Smooth muscle cell (in vitro differentiated cells): ENCODE data around the gene PC. TPM values are rescaled to one million over a fixed set of nuclear protein-coding genes. Genes with fewer than 3 reads are reported as not detected.

Experiments used
- DNase-seq: peaks from one replicate; lab custom pipeline; 2025; ENCODE audit not compliant: unreplicated experiment; lab: John Stamatoyannopoulos, UW
- H2AFZ ChIP-seq: fragments of 200-600 bp; sonication (generic); 2 replicates; pipeline ENCODE4 v1.6.0; 2016; ENCODE audit warnings: antibody characterized with exemption, low read depth, mild to moderate bottlenecking
- H3F3A ChIP-seq: fragments of 200-600 bp; sonication (generic); 2 replicates; pipeline ENCODE4 v1.6.0; 2017; ENCODE audit warnings: antibody characterized with exemption, low read depth
- H3K27ac ChIP-seq: fragments of 200-600 bp; sonication (generic); 2 replicates; pipeline ENCODE4 v1.5.1; 2016; ENCODE audit warnings: low read depth, mild to moderate bottlenecking
- H3K27me3 ChIP-seq: fragments of 200-600 bp; sonication (generic); 2 replicates; pipeline ENCODE4 v1.6.1; 2016; ENCODE audit warnings: low read depth, mild to moderate bottlenecking
- H3K36me3 ChIP-seq: fragments of 200-600 bp; sonication (generic); 2 replicates; pipeline ENCODE4 v1.5.1; 2016; ENCODE audit warnings: low read depth
- H3K4me1 ChIP-seq: fragments of 200-600 bp; sonication (generic); 2 replicates; pipeline ENCODE4 v1.5.1; 2016; ENCODE audit warnings: low read depth
- H3K4me2 ChIP-seq: fragments of 200-600 bp; sonication (generic); 2 replicates; pipeline ENCODE4 v1.6.0; 2016; ENCODE audit warnings: mild to moderate bottlenecking
- H3K4me3 ChIP-seq: fragments of 200-600 bp; sonication (generic); 2 replicates; pipeline ENCODE4 v1.5.1; 2016; ENCODE audit warnings: mild to moderate bottlenecking
- H3K79me2 ChIP-seq: fragments of 200-600 bp; sonication (generic); 2 replicates; pipeline ENCODE4 v1.6.0; 2016; ENCODE audit warnings: low read depth, mild to moderate bottlenecking
- H3K9ac ChIP-seq: fragments of 200-600 bp; sonication (generic); 2 replicates; pipeline ENCODE4 v1.6.0; 2016; ENCODE audit warnings: low read depth
- H3K9me3 ChIP-seq: fragments of 200-600 bp; sonication (generic); replicated peaks from 2 replicates; pipeline ENCODE4 v1.5.1; 2016; ENCODE audit warnings: low read depth
- H4K20me1 ChIP-seq: fragments of 200-600 bp; sonication (generic); 2 replicates; pipeline ENCODE4 v1.6.0; 2016; ENCODE audit warnings: low read depth
- WGBS: methylation state at CpG from one replicate; pipeline ENCODE4 v1.1.7; 2016; ENCODE audit warnings: low lambda C conversion rate; 5-methylcytosine and 5-hydroxymethylcytosine counted together
- polyA plus RNA-seq: library from polyadenylated mRNA; unstranded; fragments of >200 nt; fragmentation: Nextera tagmentation; extraction: Ambion mirVana; gene quantifications from 2 replicates; pipeline ENCODE4 v1.2.1, GENCODE V29; 2016
- total RNA-seq: library from RNA; depleted of rRNA; stranded (reverse); fragments of >200 nt; gene quantifications from 2 replicates; pipeline ENCODE4 v1.2.3, GENCODE V29; 2014
- TF ChIP-seq, protein P1 (sequence below): fragments of 200-600 bp; sonication (generic); IDR thresholded peaks from 2 replicates; pipeline ENCODE4 v1.5.1; 2017; ENCODE audit warnings: borderline replicate concordance, mild to moderate bottlenecking, antibody characterized with exemption; ENCODE audit not compliant: insufficient read depth, poor library complexity, severe bottlenecking

PC gene
- total and polyA plus RNA-seq, 2 experiments from 2014 or later = 11.8 to 36.1 TPM

DNA sequence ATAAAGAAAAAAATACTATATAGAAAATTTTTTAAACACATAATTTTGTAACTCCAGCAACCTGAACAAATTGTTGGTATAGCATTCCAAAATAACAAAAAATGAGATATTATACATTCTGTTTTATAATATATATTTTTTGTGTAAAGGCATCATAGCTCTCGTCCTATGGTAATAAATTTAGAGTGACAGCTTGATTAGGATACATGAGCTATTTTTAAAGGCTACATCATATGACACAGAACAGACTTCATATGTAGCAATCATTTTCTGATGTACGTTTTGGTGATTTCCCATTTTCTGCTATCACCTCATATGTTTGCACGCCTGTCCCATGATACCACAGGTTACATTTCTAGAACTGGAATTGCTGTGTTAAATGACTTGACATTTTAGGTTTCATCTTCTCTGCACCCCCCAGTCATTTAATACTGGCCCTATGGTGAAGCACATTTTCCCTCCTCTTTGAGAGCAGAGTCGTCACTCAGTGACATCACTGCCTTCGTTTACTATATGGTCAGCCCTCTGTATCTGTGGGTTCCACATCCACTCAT, 19.5 kb downstream of the PC start:
- H3K4me2 ChIP-seq = no peak overlapping the region
- WGBS = 87% methylated on average over 5 of the region's 5 CpGs
- no peaks in the 10 kb centered on the region for H3K27me3 ChIP-seq
- H3K9me3 ChIP-seq = no peaks in the 10 kb centered on the region
- H3K36me3 ChIP-seq = no peaks in the 10 kb centered on the region
- no peaks in the 10 kb centered on the region for H4K20me1 ChIP-seq
- H3F3A ChIP-seq = no peaks in the 10 kb centered on the region
- TF ChIP-seq, protein P1, sequence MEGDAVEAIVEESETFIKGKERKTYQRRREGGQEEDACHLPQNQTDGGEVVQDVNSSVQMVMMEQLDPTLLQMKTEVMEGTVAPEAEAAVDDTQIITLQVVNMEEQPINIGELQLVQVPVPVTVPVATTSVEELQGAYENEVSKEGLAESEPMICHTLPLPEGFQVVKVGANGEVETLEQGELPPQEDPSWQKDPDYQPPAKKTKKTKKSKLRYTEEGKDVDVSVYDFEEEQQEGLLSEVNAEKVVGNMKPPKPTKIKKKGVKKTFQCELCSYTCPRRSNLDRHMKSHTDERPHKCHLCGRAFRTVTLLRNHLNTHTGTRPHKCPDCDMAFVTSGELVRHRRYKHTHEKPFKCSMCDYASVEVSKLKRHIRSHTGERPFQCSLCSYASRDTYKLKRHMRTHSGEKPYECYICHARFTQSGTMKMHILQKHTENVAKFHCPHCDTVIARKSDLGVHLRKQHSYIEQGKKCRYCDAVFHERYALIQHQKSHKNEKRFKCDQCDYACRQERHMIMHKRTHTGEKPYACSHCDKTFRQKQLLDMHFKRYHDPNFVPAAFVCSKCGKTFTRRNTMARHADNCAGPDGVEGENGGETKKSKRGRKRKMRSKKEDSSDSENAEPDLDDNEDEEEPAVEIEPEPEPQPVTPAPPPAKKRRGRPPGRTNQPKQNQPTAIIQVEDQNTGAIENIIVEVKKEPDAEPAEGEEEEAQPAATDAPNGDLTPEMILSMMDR = no peak
- no peaks in the 10 kb centered on the region for H3K79me2 ChIP-seq
- no peak overlapping the region for H2AFZ ChIP-seq
- no peak overlapping the region for H3K4me3 ChIP-seq
- H3K27ac ChIP-seq = no peak overlapping the region
- no peaks in the 10 kb centered on the region for H3K4me1 ChIP-seq
- DNase-seq = no peak
- H3K9ac ChIP-seq = no peak overlapping the region

DNA sequence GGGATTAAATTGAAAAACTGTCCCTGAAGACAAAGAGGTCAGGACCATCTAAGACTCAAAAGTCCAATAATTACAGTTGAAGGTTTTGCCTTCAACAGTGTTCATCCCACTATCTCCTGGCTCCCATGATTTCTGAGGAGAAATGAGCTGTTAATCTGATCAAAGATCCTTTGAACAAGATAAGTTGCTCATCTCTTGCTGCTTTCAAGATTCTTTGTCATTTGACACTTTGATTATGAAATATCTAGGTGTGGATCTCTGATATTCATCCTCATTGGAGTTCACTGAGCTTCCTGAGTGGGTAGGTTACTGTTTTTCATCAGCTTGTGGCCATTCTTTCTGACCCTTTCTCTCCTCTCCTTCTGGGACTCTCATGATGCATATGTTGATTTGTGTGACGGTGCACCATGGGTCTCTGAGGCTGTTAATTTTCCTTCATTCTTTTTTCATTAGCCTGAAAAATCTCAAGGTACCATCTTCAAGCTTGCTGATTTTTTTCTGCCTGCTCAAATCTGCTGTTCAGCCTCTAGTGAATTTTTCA, 20.9 kb downstream of the PC start:
- H3K27ac ChIP-seq = no peak overlapping the region
- H3K36me3 ChIP-seq = no peaks in the 10 kb centered on the region
- WGBS = 100% methylated on average over 1 of the region's 1 CpG

DNA sequence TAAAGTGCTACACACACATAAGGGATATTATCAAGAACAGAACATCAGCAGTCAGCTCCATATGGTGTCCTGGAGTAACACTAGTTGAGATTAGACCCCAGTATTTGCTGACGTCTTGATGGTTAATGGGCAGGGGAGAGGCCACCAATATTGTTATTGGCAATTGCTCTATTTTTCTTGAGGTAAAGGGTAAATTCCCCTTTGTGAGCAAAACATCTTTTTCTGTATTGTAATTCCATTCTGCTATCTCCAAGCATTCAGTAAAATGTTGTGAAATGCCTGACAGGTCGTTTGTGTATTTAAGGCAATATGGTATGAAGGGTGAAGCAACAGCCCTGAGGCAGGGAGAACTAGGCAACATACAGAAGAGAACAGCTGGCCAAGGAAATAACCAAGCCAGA, 21.9 kb downstream of the PC start:
- no peak for DNase-seq
- Histone ChIP-seq H3K9ac (no peak overlapping the region), H3K4me1 (no peaks in the 10 kb centered on the region), H3F3A (no peaks in the 10 kb centered on the region), H3K4me2 (no peak overlapping the region), H3K36me3 (no peaks in the 10 kb centered on the region), H3K27ac (no peak overlapping the region), H2AFZ (no peak overlapping the region), H3K9me3 (no peaks in the 10 kb centered on the region), H4K20me1 (peaks cover 4% of the 10 kb centered on the region), H3K4me3 (no peak overlapping the region), H3K27me3 (no peaks in the 10 kb centered on the region), H3K79me2 (no peaks in the 10 kb centered on the region)
- WGBS = 79% methylated on average over 2 of the region's 2 CpGs
- TF ChIP-seq, protein P1 = no peak

More for the DNA sequence above, 20.9 kb downstream of the PC start:
- no peak for DNase-seq
- Histone ChIP-seq H3K9me3 (no peaks in the 10 kb centered on the region), H3K4me1 (no peaks in the 10 kb centered on the region), H4K20me1 (peaks cover 4% of the 10 kb centered on the region), H3K9ac (no peak overlapping the region), H3K4me2 (no peak overlapping the region), H3K79me2 (no peaks in the 10 kb centered on the region), H3F3A (no peaks in the 10 kb centered on the region), H3K4me3 (no peak overlapping the region), H3K27me3 (no peaks in the 10 kb centered on the region), H2AFZ (no peak overlapping the region)
- TF ChIP-seq, protein P1 = no peak
